ENCODE data around the gene CDH13.

The CDH13 gene

DNA sequence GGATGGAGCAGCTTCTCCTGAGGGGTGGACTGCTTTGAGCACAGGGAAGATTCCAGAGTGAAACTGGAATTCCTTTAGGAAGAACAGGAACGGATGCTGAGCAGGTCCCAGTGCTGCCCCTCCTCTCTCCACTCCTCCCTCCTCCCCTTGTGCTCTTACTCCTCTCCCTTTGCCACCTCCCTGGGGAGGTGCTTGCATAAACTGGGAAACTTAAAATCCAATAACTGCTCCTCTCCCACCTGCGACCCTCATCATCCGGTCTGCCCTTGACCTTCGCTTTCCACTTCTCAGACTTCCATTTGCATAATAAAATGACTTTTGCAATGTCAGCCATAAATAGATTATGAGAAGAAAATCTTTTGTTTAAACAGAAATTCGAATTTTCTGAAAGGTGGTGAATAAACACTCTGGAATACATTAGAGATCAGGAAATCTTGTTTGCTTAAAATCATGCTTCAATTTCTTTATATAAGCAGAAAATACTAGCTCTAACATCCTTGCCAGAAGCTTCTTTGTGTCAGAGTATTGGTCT, 1204.8 kb downstream of the CDH13 start:
- no peak for DNase-seq

DNA sequence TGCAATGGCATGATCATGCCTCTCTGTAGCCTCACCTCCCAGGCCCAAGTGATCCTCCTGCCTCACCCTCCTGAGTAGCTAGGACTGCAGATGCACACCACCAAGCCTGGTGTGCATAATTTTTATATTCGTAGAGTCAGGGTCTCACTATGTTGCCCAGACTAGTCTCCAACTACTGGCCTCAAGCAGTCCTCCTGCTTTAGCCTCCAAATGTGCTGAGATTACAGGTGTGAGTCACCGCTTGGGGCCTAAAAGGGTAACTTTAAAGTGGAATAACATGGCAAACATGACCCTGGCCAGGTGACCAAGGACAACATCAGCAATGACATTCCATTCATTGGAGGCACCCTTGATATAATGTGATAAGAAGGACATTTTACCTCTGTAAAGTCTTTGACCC, 1207.2 kb downstream of the CDH13 start:
- no peak for DNase-seq

DNA sequence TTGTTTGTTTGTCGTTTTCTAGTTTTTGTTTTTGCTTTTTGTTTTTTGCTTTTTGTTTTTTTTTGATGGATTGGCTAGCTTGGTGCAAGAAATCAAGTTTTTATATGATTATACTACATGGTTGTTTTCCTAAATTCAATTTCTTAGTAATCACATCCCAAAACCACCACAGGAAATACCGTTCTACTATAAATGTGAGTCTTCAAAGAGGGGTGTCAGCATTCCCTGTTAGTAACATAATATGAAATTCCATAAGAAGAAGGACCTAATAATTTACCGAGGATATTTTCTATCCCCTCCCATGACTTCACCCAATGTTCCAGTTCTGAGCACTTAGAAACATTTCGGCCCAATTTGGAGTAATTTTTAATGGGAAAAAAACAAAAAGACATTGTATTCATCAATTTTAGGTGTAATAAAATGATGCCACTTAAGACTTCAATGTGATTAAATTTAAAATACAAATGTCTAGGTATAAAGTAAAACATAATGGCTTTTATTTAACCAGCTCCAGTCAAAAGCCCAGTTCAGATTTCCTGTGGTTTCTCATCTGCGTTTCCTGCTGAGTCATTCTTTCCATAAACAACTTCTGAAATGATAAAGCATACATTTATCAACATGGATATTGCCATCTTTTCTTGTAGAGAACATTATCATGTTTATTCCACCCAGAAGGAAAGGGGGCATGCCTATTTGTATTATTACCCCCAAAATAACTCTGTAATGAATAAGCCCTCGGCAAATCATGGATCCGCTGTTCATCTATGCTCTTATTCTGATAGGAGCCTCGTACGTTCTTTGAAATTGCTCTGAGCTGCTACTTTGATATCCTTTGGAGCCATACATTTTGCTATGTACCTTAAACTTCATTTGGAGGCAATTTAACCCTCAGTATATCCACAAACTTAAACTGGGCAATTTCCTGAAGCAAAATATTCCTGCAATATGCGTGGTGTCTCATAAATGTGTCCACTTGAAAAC, 1209.1 kb downstream of the CDH13 start:
- DNase-seq: no peak

DNA sequence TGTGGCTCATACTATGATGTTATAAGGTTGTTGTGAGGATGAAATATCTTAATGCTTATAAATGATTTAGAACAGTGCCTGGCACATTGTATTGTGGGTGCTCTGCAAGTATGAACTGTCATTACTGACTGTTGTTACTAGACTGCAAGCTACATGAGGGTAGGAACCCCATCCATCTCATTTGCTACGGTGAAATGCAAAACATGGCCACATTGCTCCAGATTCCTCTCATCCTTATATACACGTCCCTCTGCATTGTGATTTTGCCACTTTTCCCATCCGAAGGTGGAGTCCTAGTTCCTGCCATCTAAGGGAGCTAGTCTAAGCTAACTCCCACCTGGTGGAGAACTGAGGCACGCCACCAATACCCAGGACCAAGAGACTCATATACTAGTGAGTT, 1210.8 kb downstream of the CDH13 start:
- DNase-seq: no peak

DNA sequence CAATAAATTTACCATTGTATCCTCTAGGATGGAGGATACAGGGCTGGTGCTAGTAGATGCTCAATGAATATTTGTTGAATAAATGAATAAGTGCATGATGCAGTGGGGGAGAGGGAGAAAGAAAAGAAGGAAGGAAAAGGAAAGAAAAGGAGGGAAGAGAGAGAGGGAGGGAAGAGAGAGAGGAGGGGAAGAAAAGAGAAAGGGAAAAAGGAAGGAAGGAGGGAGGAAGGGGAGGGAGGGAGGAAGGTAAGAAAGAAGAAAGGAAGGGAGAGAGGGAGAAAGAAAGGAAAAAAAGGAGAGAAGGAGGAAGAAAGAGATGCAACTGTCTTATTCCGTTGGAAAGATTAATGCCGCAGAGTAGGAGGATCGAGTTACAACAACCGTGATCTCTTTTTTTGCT, 1211.4 kb downstream of the CDH13 start:
- no peak for DNase-seq

DNA sequence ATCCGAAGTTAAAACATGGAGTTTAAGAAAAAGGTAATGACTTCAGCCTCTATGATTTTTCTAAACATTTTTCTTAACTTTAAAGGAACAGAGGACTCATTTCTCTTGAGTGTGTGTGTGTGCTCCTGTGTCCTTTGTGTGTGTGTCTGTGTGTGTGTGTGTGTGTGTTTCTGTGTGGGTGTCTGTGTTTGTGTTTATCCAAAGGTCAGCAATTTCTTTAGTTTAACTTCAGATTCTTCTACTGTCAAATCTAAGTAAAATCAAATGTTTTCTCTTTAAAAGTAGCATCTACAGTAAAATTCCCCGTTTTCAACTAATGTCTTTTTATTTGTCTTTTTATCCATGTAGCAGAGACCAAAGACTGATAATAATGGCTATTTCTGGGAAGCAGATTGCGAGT, 1212.8 kb downstream of the CDH13 start:
- DNase-seq: no peak

DNA sequence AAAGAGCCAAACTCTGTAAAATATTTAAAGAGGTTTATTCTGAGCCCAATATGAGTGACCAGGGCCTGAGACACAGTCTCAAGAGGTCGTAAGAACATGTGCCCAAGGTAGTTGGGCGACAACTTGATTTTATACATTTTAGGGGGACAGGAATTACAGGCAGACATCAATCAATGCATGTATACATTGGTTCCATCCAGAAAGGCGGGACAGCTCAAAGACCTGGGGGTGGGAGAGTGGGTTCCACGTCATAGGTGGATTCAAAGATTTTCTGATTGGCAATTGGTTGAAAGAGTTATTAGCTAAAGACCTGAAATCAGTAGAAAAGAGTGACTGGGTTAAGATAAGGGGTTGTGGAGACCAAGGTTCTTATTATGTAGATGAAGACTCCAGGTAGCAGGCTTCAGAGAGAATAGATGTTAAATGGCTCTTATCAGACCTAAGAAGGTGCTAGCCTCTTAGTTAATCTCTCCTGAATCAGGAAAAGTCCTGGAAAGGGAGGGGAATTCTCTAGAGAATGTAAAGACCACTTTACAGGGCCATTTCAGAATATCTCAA, 1213.4 kb downstream of the CDH13 start:
- DNase-seq: no peak

DNA sequence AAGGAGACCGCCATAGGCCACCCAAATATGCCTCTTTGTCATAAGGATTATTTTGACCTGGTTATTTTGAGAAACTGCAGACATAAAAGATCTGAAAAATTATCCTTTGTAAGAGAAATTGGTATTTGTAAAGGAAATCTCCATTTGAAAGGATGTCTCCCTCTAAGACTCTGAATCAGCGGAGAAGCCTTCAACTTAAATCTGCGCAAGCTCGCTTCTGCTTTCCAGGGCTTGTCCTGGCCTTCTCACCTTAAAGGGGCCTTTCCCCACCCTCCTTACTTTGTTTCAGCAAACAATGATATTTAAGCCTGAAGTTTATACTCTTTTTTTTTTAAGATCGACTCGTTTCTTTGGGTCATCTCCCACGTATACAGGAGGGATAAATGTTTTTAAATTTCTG, 1215.5 kb downstream of the CDH13 start:
- no peak for DNase-seq

DNA sequence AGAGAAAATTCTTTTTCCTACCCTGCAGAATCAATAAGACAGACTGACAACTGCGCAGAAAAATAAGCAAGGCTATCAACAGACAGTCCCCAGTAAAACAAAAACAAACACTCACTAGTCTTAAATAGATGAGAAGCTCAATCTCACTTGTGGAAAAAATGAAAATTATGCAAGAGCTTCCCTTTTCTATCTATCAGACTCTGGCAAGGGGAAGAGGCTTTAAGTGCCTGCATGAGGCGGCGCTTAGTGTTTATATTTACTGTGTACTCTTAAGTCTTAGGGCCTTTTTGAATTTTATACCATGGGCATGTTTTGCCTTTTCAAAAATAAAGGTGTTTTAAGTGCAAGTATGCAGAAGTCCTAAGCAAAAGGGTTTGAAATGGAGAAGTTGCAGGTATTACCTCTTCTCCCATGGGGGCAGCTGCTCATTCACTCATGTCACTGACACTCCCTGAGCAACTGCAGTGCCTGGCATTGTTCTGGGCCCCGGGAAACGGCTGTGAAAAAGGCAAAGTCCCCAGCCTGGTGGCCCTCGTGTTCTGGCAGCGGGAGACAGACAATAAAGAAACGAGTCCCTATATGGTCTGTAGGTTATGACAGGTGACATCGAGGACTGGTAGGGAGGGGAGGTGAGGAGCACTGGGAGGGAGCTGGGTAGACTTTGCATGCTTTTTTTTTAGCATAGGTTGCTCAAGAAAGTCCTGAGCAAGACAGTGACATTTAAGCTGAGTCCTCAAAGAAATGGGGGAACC, 1216.2 kb downstream of the CDH13 start:
- peak in 1 of 2 donors; percentile 31 for DNase-seq

DNA sequence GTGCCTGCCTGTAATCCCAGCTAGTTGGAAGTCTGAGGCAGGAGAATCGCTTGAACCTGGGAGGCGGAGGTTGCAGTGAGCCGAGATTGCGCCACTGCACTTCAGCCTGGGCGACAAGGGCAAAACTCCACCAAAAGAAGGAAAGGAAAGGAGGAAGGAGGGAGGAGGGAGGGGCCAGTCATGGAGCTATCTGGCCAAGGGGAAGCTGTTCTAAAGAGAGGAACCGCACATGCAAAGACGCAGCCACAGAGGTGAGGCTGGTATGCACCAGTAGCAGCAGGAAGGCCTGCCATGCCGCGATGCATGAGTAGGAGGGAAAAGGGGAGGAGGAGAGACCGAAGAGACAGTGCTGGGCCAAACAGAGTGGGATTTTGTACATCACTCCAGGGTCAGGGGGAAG, 1216.9 kb downstream of the CDH13 start:
- peak in 1 of 2 donors; percentile 8 for DNase-seq

DNA sequence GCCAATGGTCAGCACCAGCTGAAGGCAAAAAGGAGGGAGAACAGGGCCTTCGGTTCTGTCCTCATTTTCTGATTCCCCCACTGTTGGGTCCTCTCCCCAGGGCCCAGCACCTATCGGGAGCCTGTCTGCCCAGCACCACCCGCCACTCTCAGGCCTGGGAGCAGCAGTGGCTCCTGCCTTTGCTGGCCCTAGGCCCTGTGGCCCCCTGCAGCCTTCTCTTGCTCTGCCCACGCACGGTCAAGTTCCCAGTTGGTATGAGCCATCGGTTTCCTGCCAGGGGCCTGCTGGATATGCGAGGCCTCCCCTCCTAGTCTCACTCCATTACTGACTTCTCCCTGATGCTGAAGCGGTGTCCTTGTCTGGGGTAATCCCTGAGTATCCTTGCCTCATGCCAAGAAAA, 1218.5 kb downstream of the CDH13 start:
- no peak for DNase-seq

DNA sequence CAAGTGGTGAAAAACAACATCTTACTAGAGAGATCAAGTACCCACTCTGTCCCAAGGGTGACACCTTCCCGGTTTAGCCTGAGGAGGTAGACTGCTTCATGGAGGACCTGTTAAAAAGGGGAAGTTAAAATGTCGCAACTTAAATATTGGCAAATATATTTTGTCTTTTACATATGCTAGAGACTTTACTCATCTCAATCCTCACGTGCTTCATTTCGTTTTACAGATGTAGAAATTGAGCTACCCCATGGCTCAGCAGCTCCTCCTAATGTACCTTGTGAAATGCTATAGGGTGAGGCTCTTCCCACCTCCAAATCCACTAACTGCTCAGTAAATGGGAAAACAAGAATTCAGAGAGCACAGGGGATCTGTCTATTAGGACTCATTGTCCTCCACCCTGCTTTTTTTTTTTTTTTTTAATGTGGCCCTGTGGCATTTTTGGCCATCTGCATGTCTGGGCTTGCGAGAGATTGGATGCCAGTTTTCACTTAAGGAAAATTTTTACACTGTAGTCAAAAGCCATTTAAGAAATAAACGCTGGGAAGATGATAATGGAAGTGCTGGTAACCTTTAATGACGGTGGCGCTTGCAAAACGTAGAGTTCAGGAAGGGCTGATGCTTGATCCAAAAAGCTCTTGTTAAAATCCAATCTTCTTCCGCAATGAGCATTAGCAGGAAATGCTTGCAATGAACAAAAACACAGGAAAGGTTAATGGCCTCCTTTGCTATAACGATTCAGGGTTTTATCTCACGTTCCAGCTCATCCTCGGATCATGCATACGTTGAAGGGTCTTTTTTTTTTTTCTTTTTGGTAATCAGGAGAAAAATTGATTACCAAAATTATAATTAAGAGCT, 1220.8 kb downstream of the CDH13 start:
- peak in 1 of 2 donors; percentile 7 for DNase-seq

DNA sequence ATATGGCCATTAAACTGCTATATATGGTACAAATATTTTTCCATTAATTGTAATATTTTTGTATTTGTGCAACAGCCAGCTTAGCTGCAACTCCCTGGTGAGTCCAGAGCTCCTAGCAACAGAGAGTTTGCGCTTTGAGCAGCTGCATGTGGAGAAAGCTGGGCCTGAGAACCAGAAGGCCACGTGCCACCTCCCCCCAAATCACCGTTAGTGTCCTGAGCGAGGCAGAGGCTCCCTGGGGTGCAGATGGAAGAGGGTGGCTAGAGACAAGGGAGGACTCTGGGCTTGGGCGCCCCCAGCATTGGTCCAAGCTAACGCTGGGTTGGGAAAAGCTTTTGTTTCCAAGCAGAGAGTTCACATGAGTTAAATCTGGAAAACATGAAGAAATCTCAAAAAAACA, 1222.7 kb downstream of the CDH13 start:
- no peak for DNase-seq
